Measurements from ENCODE around the gene MMS22L.

The MMS22L gene

GRCh38 chr6:97111243-97111642 is 171.8 kb downstream of the MMS22L start:
- FAIRE-seq (no peak), DNase-seq (ENCODE audit: insufficient read length, low spot score) (no peak)
- TF ChIP-seq, protein P1, sequence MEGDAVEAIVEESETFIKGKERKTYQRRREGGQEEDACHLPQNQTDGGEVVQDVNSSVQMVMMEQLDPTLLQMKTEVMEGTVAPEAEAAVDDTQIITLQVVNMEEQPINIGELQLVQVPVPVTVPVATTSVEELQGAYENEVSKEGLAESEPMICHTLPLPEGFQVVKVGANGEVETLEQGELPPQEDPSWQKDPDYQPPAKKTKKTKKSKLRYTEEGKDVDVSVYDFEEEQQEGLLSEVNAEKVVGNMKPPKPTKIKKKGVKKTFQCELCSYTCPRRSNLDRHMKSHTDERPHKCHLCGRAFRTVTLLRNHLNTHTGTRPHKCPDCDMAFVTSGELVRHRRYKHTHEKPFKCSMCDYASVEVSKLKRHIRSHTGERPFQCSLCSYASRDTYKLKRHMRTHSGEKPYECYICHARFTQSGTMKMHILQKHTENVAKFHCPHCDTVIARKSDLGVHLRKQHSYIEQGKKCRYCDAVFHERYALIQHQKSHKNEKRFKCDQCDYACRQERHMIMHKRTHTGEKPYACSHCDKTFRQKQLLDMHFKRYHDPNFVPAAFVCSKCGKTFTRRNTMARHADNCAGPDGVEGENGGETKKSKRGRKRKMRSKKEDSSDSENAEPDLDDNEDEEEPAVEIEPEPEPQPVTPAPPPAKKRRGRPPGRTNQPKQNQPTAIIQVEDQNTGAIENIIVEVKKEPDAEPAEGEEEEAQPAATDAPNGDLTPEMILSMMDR (IDR thresholded peaks at IDR 0.05; ENCODE audit: insufficient read depth, missing control alignments), result no peak

DNA sequence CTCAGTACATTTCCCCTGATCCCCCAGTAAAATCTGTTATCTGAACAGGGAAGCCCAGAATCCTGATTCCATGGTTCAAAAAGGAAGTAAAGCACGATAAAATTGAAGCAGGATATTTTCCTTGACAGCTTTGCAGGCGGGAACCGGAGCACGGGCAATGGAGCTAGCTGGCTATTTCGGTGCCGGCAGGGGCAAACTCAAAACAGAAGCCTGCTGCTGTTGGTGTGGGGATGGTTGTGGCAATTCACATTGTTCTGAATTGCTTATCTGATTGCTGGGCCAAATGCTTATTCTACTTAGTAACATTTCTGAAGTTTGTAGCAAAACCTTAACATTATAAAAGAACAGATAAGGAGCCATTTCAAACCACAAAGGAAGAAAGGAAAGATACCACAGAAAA is 172.4 kb downstream of the MMS22L start:
- FAIRE-seq (no peak), DNase-seq (ENCODE audit: insufficient read length, low spot score) (no peak)

GRCh38 chr6:97110149-97110548 is 172.9 kb downstream of the MMS22L start:
- DNase-seq (ENCODE audit: insufficient read length, low spot score), result no peak
- FAIRE-seq, result no peak
- TF ChIP-seq, protein P1 (IDR thresholded peaks at IDR 0.05; ENCODE audit: insufficient read depth, missing control alignments), result no peak

More for the DNA sequence above, 172.4 kb downstream of the MMS22L start:
- TF ChIP-seq, protein P1 (IDR thresholded peaks at IDR 0.05; ENCODE audit: insufficient read depth, missing control alignments), result no peak

DNA sequence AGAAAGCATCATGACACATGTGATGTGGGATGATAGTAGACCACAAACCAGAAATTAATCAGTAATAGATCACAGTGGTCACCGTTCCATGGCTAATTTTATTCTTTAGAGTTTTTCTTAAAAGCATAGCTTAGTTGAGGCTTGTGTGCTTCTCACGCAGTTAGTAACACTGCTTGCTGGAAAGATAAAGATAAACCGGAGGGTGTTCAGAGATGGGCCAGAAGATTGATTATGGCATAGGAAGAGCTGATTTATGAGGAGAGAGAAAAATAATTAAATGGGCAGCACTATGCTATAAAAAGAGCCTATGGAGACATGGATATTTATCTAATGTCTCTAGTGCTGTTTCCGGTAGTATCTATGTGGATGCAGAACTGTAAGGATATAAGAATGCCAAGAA is 173.6 kb downstream of the MMS22L start:
- no peak for DNase-seq (ENCODE audit: insufficient read length, low spot score)
- TF ChIP-seq, protein P1 (IDR thresholded peaks at IDR 0.05; ENCODE audit: insufficient read depth, missing control alignments), result no peak
- FAIRE-seq, result no peak

DNA sequence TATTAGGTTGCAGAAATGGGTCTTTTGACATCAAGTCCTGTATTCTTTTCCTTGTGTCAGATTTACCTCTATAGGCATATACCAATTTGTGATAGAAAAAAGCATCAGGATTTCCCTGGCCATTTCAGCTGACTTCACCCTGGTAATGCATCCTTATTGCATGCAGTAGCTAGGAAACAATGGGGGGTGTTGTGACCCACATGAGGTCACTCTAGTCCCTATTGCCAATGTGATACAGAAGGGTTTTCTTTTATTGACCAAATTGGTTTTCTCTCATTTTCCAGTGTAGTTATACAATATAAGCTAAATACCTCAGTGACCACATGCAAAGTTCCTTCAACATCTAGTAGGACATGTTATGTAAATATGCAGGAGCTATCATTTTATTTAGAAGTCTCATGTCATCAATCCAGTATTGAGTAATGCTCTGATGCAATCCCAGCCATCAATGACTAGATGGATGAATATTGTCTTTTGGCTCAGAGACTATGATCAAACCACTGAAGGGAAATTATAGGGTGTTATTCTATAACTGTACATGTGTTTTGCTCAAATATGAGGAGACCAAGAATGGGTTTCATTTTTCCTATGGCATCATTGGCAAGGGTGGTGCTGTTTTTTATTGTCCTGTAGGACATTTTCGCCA is 180.7 kb downstream of the MMS22L start:
- FAIRE-seq, result no peak
- no peak for DNase-seq (ENCODE audit: insufficient read length, low spot score)
- TF ChIP-seq, protein P1 (IDR thresholded peaks at IDR 0.05; ENCODE audit: insufficient read depth, missing control alignments), result no peak

- DNase-seq (ENCODE audit: insufficient read length, low spot score) (no peak), FAIRE-seq (no peak)
- TF ChIP-seq, protein P1 (IDR thresholded peaks at IDR 0.05; ENCODE audit: insufficient read depth, missing control alignments), result no peak
Measured at GRCh38 chr6:97100696-97101095, 182.3 kb downstream of the MMS22L start.

Measured in D721Med (cell line).